HG02938 (cell line): ENCODE measurements around the gene KDM2B.

Experiments
- ATAC-seq: cut with Tn5 transposase; IDR thresholded peaks from one replicate; pipeline ENCODE4 v1.9.1; 2021; ENCODE audit warnings: mild to moderate bottlenecking, moderate library complexity; ENCODE audit not compliant: unreplicated experiment

The KDM2B gene

DNA sequence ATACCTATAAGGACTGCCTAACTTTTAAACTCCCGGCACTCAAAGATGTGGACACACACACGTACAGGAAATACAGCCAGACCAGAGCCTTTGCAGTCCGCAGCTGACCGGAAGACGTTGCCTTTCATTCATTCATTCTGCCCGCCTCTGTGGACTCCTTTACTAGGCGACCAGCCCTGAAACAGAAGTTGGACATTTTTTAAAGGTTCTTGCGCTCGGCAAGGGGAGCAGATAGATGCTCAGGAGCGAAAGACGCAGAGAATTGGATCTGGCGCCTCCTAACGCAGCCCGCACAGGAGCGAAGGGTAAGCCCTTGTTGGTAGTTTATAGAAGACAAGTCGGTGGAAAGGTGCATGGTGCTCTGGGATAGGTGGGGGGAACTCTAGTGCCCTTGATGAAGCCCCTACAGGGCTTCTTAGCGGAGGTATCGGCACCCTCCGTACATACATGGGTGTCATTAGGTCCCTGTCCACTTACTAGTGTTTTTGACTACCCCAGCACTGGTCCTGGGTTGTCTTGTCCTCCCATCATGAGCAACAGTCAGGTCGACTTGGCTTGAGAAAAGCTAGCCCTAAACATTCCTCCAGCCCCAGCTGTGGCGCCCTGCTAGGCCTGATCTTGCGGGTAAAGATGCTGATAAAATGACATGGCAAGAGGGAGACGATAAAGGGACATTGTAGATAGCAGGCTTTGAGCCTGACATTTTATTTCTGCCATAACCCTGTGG is at the start of gene KDM2B:
Gene KDM2B, minus strand, starts transcription at position 65 of the 727 bp plus-strand sequence. CDS start 112 bp downstream, outside the sequence.
- ATAC-seq: no peak

DNA sequence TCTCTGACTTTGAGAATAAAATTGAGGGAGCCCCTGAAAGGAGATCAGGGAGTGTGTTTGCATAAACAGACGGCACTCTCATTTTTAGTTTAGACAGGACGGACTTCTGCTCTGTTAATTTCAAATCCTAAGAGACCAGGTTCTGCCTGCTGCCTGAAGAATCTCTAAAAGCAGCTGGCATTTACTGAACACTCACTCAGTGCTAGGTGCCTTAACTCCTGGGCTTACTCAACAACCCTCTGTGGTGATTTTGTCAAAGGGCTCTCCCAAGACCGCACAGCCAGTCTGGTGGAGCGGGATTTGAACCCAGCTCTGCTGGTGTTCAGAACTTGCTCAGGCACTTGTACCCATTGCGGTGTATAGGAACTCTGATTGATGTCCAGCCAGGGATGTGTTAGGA is 47.7 kb upstream of the KDM2B start:
- ATAC-seq: no peak

DNA sequence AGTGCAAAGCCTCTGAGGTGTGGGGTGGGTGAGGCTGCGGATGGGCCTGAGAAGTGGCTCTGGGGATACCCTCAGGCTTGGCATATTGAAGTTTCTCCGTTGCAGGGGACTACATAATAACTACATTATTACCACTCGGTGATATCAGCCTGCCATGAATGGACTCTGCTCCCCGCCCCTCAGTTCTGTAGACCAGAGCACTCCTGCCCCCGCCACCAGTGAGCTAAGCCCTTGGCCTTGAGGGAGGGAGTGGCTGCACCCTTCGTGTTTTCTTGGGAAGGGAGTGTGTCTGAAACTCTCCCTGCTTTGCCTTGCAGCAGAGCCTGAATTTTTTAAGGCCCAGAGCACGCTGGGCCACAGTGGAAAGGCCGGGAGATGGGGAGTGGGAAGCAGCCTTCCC is 47.2 kb upstream of the KDM2B start:
- no peak for ATAC-seq

DNA sequence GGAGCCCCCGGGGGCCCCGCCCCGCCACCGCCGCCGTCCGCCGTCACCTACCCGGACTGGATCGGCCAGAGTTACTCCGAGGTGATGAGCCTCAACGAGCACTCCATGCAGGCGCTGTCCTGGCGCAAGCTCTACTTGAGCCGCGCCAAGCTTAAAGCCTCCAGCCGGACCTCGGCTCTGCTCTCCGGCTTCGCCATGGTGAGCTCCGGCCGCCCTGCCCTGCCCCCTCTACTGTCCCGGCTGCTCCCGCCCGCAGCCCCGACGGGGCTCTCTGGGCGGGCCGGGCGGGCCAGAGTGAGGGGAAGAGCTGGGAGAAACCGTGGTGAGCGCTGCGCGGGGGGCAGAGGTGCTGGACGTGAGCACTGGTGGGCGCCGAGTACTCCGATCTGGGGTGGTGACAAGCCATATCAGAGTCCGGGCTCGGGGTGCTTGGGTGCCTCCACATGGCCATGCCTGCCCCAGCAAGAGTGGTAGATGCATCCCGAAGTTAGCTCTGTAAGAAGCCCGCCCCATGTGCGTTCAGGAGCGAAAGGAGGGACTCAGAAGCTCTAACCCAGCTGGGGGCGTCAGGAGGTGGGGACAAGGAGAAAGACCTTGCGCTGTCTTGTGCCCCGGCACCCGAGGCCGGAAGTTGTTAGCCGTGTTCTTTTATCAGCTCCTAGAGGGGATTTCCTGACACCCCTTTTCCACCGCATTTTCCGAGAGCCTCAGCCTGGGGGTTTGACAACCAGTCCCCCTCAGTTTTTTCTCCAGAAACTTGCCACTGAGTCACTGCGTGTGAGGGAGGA is 46.2 kb upstream of the KDM2B start:
- ATAC-seq: peak; percentile 34

DNA sequence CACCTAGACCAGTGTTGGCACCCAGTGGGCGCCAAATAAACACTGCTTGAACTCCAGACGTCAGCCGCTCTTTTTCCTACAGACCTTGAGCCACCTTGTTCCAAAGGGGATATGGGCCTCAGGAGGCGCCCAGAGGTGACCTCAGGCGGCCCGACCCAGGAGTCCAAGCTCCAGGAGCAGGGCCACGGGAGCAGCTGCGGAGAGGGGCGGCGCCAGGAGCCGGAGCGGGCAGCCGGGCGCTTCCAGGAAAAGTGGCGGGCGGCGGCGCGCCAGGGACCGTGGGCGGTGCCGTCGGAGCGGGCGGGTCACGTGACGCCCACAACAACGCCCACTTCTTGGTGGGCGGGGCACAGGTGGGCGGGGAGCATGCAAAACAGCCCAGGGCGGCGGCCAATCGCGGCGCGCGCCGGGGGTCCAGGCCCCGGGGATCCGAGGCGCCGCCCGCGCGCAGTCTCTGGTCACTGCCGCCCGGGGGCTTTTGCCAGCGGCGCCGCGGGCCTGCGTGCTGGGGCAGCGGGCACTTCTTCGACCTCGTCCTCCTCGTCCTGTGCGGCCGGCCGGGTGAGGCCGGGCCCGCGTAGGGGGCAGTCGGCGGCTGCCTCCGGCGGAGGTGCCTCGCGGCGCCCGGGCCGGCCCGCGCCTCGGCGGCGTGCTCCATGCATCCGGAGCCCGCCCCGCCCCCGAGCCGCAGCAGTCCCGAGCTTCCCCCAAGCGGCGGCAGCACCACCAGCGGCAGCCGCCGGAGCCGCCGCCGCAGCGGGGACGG is 45.4 kb upstream of the KDM2B start, which contains the start of gene ORAI1:
Gene ORAI1, plus strand, starts transcription at position 444 of the 766 bp plus-strand sequence.
- ATAC-seq: peak; percentile 44

DNA sequence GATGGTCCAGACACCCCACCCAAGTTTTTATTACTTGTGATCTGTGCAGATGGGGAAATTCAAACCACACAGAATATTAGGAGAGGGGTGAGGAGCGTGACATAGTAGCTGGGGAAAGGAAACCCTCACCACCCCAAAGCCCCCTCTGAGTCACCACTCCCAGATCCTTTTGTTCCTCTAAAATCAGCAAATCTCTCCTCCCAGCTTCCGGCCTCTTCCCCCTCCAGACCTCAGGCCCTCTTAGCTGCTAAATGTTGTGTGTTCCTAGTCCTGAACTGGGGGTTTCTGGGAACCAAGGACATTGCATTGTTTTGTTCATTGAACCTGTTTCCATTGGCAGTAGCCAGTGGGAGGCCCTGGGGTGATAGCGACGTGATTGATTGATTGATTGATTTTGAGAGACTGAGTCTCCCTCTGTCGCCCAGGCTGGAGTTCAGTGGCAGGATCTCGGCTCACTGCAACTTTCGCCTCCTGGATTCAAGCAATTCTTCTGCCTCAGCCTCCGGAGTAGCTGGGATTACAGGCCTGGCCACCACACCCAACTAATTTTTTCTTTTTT is 39.6 kb upstream of the KDM2B start:
- no peak for ATAC-seq

DNA sequence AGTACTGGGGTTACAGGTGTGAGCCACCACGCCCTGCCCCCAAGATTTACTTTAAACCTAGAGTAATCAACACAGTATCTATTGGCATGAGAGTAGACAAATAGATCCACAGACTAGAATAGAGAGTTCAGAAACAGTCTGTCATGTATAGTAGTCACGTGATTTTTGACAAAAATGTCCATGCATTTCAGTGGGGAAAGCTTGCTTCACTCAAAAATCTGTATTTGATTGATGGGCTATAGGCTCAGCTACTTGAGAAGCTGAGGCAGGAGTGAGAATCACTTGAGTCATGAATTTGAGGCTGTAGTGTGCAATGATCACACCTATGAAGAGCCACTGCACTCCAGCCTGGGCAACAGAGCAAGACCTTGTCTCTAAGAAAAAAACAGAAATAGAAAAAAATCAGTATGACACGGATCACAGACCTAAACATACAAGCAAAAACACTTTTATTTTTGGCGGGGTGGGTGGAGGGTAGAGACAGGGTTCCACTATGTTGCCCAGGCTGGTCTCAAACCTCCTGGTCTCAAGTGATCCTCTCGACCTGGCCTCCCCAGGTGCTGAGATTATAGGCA is 37.9 kb upstream of the KDM2B start:
- ATAC-seq: no peak

DNA sequence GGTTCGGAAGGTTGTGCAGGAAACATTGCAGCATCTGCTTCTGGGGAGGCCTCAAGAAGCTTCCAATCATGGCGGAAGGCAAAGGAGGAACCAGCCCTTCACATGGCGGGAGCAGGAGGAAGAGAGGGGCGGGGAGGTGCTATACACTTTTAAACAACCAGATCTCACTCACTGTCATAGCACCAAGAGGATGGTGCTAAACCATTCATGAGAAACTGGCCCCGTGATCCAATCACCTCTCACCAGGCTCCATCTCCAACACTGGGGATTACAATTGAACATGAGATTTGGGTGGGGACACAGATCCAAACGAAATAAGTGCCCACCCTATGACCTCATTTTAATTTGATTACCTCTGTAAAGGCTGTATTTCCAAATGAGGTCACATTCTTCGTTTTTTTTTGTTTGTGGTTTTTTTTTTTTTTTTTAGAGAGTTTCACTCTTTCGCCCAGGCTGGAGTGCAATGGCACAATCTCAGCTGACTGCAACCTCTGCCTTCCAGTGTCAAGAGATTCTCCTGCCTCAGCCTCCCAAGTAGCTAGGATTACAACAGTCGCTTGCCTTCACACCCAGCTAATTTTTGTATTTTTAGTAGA is 34.1 kb upstream of the KDM2B start:
- no peak for ATAC-seq

DNA sequence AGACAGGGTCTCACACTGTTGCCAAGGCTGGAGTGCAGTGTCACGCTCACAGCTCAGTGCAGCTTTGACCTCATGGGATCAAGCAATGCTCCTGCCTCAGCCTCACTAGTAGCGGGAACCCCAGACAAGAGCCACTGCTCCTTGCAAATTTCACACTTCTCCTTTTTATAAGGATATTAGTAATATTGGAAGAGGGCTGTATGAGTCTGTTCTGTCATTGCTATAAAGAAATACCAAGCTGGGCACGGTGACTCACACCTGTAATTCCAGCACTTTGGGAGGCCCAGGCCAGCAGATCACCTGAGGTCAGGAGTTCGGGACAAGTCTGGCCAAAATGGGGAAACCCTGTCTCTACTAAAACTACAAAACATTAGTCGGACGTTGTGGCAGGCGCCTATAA is 32.6 kb upstream of the KDM2B start:
- no peak for ATAC-seq

DNA sequence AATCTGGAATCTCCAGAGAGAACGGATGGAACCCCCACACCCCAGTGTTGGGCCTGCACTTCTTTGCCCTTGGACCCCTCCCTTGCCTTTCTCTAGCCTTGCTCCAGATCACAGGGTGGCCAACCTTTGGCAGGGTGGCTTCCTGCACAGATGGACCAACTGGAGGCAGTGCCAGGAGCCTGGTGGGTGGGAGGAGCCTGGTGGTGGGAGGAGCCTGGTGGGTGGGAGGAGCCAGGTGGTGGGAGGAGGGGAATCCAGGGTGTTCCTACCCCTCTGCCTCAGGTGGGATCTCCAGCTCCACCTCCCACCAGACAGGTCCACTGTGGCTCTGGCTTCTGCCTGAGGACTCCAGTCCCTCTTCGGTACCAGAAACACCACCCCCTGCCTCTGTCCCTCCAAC is 30.5 kb upstream of the KDM2B start:
- no peak for ATAC-seq

DNA sequence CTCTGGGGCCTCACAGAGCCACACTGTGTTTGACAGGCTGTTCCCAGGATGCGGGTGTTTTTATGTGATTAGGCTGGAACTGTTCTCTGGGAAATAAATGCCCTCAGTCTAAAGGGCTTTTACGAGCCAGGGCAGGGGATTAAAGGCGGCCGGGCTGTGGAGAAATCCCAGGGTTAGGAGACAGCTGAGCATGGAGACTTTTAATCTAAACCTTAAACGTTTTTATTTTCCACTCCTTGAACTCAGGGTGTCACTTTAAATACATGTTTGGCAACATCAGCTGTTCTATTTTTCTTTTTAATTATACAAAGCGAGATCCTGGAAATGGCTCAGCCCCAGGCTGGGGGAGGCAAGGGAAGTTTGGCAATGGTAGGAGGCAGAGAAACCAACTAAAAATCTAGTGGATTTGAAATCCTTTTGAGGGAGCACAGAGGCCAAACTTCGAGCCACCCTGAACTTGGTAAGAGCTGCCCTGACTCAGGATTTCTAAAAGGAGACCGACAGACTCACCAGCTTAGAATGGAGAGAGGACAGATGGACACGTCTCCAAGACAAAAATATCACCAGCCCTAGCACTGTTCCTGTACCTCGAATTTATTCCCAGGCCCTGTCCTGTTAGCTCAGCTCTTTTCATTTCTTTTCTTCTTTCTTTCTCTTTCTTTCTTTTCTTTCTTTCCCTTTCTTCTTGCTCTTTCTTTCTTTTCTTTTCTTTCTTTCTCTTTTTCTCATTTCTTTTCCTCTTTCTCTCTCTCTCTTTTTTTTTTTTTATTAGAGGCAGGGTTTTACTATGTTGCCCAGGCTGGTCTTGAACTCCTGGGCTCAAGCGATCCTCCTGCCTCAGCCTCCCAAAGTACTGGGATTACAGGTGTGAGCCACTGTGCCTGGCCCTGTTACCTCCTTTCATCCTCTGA is 29.7 kb upstream of the KDM2B start:
- ATAC-seq: no peak

DNA sequence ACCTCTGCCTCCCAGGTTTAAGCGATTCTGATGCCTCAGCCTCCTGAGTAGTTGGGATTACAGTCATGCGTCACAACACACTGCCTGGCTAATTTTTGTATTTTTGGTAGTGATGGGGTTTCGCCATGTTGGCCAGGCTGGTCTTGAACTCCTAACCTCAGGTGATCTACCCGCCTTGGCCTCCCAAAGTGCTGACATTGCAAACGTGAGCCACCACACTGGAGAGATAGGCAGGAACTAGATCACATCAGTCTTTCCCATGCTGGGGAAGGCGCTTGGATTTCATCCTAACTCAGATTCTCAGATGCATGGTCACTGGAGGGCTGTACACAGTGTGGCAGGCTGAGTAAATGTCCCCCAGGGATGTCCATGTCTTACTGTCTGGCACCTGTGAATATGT is 27.5 kb upstream of the KDM2B start:
- no peak for ATAC-seq

DNA sequence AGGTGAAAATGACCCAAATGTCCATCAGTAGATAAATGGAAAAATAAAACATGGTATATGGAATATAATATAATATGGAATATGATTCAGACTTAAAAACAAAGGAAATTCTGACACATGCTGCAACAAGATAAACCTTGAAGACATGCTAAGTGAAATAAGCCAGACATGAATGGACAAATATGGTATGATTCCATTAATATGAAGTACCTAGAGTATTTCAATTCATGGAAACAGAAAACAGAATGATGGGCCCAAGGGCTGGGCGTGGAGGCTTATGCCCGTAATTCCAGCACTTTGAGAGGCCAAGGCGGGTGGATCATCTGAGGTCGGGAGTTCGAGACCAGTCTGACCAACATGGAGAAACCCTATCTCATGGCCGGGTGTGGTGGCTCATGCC is 22.8 kb upstream of the KDM2B start:
- no peak for ATAC-seq

DNA sequence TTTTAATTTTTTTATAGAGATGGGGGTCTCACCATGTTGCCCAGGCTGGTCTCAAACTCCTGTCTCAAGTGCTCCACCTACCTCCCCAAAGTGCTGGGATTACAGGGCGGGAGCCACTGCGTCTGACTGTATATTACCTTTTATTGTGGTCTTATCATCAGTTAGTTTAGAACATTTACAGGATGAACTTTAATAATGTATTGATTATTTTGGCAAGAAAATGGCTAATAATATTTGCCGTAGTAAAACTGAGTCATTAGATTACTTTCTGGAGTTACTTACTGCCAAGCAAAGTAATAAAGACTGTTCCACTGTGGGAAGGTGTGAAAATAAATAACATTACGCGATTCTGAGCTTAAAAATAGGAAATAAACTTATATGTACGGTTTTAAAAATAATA is 21.9 kb upstream of the KDM2B start:
- no peak for ATAC-seq

DNA sequence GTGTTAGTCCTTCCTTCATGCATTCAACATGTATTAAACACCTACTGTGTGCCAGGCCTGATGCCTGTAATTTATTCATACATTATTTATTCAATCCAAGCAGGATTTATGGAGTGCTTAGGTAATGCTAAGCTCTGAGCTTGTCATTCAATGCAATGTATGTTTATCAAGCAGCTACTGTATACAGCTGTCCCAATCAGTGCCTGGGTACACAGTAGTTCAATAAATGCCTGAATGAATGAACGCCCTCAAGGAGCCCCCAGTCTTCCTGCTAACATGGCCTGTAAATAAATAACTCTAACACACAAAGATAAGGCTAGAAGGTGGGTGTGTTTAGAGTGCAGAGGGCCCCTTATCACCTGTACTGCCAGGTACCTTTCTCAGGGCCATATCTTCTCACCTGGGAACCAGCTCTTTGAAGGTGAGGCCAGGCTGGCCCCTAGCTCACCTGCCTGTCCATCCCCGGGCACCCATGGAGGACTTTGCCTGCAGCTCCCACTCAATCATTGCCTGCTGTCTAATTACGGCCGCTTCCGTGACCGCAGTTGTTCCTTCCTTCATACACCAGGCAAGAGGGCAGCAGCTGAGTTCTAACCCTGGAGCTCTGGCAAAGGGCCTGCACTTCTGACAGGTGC is 20.0 kb upstream of the KDM2B start:
- no peak for ATAC-seq

DNA sequence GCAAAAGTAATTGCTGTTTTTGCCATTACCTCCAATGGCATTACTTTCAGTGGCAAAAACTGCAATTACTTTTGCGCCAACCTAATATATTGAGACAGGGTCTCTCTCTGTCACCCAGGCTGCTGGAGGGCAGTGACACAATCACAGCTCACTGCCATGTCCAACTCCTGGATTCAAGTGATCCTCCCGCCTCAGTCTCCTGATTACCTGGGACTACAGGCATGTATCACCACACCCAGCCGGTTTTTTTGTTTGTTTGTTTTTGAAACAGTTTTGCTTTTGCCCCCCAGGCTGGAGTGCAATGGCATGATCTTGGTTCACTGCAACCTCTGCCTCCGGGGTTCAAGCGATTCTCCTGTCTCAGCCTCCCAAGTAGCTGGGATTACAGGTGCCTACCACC is 15.7 kb upstream of the KDM2B start:
- ATAC-seq: no peak

DNA sequence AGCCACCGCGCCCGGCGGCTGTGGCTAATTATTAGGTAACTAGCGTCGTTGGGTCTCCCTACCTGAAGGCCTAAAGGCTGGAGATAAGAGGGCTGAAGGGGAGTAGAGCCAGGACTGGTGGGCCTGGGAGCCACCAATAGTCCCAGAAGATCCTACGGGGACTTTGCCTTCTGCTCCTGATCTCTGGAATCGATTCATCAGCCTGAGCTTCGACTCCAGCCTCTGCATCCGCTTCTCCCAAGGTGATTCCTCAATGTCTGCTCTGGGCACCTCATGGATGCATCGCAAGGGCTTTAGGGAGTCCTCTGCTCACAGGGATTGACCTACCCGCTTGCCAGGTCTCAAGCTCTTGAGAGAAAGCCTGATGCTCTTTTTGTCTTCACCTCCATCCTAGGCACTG is 14.7 kb upstream of the KDM2B start:
- no peak for ATAC-seq

DNA sequence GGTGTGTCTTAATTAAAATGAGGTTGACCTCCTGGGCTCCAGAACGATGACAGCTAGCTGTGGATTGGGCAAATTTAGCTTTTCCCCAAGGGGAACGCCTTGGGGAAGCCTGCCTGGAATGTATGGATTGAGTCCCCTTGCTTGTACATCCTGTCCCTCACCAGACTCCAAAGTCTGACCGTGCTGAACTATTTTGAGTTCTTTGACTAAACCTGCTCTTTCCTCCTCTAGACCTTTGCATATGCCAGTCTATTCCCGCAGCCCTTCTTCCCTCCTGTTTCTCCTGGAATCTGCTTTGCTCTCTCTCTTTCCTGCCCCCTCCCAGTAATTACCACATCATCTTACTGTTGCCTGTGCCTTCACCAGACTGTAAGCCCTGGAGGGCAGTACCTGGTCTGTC is 11.5 kb upstream of the KDM2B start:
- no peak for ATAC-seq
